Measurements from ENCODE around the gene CCDC150. TPM values are rescaled to one million over a fixed set of nuclear protein-coding genes. Genes with fewer than 3 reads are reported as not detected.

Gene CCDC150
- 10.2 and 11.3 TPM in 2 replicates for total RNA-seq (2014; rRNA removed)
- polyA plus RNA-seq (2012): 1.9 TPM

GRCh38 chr2:196639180-196640030, at the start of gene CCDC150:
Gene CCDC150 (plus strand): TSS chr2:196639715. CDS start chr2:196639767, 52 bp downstream.
- DNase-seq (ENCODE audit: low read depth): peak; percentile 93

GRCh38 chr2:196590286-196590685, 49.2 kb upstream of the CCDC150 start:
- no peak for DNase-seq (ENCODE audit: low read depth)

GRCh38 chr2:196591004-196591403, 48.5 kb upstream of the CCDC150 start:
- DNase-seq (ENCODE audit: low read depth): no peak

- no peak for DNase-seq (ENCODE audit: low read depth)
Observed at GRCh38 chr2:196591621-196592022, 47.9 kb upstream of the CCDC150 start.

GRCh38 chr2:196592331-196592910, 47.1 kb upstream of the CCDC150 start:
- peak; percentile 64 for DNase-seq (ENCODE audit: low read depth)

- DNase-seq (ENCODE audit: low read depth): peak; percentile 64
Observed at GRCh38 chr2:196592911-196593881, 46.3 kb upstream of the CCDC150 start, which contains the start of gene HECW2. Gene HECW2 (minus strand): TSS chr2:196593554.

GRCh38 chr2:196594158-196594557, 45.4 kb upstream of the CCDC150 start:
- DNase-seq (ENCODE audit: low read depth): no peak

GRCh38 chr2:196597531-196597930, 42.0 kb upstream of the CCDC150 start:
- DNase-seq (ENCODE audit: low read depth): peak; percentile 39

- no peak for DNase-seq (ENCODE audit: low read depth)
Observed at GRCh38 chr2:196598412-196598811, 41.1 kb upstream of the CCDC150 start.

GRCh38 chr2:196598846-196599245, 40.7 kb upstream of the CCDC150 start:
- DNase-seq (ENCODE audit: low read depth): no peak

- peak; percentile 98 for DNase-seq (ENCODE audit: low read depth)
Observed at GRCh38 chr2:196601430-196602306, 37.8 kb upstream of the CCDC150 start.

GRCh38 chr2:196604196-196604595, 35.3 kb upstream of the CCDC150 start:
- DNase-seq (ENCODE audit: low read depth): no peak

GRCh38 chr2:196606516-196606915, 33.0 kb upstream of the CCDC150 start:
- no peak for DNase-seq (ENCODE audit: low read depth)

GRCh38 chr2:196607073-196607472, 32.4 kb upstream of the CCDC150 start:
- DNase-seq (ENCODE audit: low read depth): no peak

- peak; percentile 53 for DNase-seq (ENCODE audit: low read depth)
Observed at GRCh38 chr2:196607896-196608295, 31.6 kb upstream of the CCDC150 start.

- no peak for DNase-seq (ENCODE audit: low read depth)
Observed at GRCh38 chr2:196609806-196610205, 29.7 kb upstream of the CCDC150 start.

- DNase-seq (ENCODE audit: low read depth): no peak
Observed at GRCh38 chr2:196610796-196611195, 28.7 kb upstream of the CCDC150 start.

- no peak for DNase-seq (ENCODE audit: low read depth)
Observed at GRCh38 chr2:196613302-196613701, 26.2 kb upstream of the CCDC150 start.

- DNase-seq (ENCODE audit: low read depth): no peak
Observed at GRCh38 chr2:196617430-196617829, 22.1 kb upstream of the CCDC150 start.

GRCh38 chr2:196618661-196619060, 20.9 kb upstream of the CCDC150 start:
- DNase-seq (ENCODE audit: low read depth): no peak

- DNase-seq (ENCODE audit: low read depth): no peak
Observed at GRCh38 chr2:196630531-196630930, 9.0 kb upstream of the CCDC150 start.

All from LHCN-M2 (cell line).